MM.1S (cell line): ENCODE measurements around the gene RFTN1.

Experiments
- EZH2 ChIP-seq: fragments of 300-600 bp; sonication (generic); optimal IDR thresholded peaks from 2 replicates; pipeline ENCODE3; 2017; ENCODE audit warnings: low read depth, mild to moderate bottlenecking, antibody characterized with exemption, low read length, mixed read lengths
- EZH2phosphoT487 ChIP-seq: fragments of 300-600 bp; sonication (generic); IDR thresholded peaks from 2 replicates; pipeline ENCODE4 v1.6.1; 2018; ENCODE audit warnings: antibody characterized with exemption, low read length
- TF ChIP-seq, protein P1 (sequence below): fragments of 300-600 bp; sonication (generic); IDR thresholded peaks from 2 replicates; pipeline ENCODE4 v1.5.1; 2016; ENCODE audit warnings: antibody characterized with exemption, low read length, mixed read lengths

DNA sequence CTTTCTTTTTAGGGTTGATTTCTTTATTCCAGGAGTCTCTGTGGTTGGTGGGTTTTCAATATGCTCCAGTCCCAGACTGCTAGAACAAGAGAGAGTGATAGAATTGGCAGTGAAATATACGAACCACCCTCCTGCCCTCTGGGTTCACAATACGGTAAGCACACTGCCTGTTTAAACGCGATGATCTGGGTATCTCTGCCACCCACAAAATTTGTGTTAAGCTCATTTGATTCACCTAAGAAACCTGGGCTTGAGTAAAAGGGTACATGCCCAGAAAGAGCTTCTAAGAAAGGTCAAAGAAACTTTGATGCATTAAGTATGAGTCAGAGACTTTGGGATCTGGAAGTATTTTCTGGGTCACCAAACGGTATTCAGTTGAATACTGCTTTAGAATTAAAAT, 218.7 kb downstream of the RFTN1 start:
- TF ChIP-seq EZH2 (no peak), EZH2phosphoT487 (no peak)
- TF ChIP-seq, protein P1, sequence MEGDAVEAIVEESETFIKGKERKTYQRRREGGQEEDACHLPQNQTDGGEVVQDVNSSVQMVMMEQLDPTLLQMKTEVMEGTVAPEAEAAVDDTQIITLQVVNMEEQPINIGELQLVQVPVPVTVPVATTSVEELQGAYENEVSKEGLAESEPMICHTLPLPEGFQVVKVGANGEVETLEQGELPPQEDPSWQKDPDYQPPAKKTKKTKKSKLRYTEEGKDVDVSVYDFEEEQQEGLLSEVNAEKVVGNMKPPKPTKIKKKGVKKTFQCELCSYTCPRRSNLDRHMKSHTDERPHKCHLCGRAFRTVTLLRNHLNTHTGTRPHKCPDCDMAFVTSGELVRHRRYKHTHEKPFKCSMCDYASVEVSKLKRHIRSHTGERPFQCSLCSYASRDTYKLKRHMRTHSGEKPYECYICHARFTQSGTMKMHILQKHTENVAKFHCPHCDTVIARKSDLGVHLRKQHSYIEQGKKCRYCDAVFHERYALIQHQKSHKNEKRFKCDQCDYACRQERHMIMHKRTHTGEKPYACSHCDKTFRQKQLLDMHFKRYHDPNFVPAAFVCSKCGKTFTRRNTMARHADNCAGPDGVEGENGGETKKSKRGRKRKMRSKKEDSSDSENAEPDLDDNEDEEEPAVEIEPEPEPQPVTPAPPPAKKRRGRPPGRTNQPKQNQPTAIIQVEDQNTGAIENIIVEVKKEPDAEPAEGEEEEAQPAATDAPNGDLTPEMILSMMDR = no peak
